GM12878 (cell line): ENCODE measurements around the gene RER1. TPM values are rescaled to one million over a fixed set of nuclear protein-coding genes. Genes with fewer than 3 reads are reported as not detected.
A peak's percentile ranks its signal among the peaks of the same experiment; 100 is the strongest.

Experiments used
- BCL3 ChIP-seq: IDR thresholded peaks from 2 replicates; pipeline ENCODE4 v1.6.1; 2011; ENCODE audit warnings: borderline replicate concordance, low read depth, mild to moderate bottlenecking, moderate library complexity, low read length; ENCODE audit not compliant: insufficient read depth, poor library complexity, severe bottlenecking
- CREM ChIP-seq: IDR thresholded peaks from 2 replicates; pipeline ENCODE4 v1.6.1; 2014; ENCODE audit warnings: antibody characterized with exemption, low read depth
- E2F4 ChIP-seq: IDR thresholded peaks from 2 replicates; pipeline ENCODE4 v1.6.1; 2012; ENCODE audit warnings: low read depth, low read length, improper control_type of control experiment
- FOXK2 ChIP-seq: fragments of 450-650 bp; IDR thresholded peaks from 2 replicates; pipeline ENCODE4 v1.6.1; 2017; ENCODE audit warnings: mild to moderate bottlenecking, moderate library complexity
- FOXM1 ChIP-seq: IDR thresholded peaks from 2 replicates; pipeline ENCODE4 v1.6.1; 2012; ENCODE audit warnings: low read depth, mild to moderate bottlenecking, inconsistent platforms, low read length, moderate library complexity
- GATAD2B ChIP-seq: fragments of 450-650 bp; conservative IDR thresholded peaks from 2 replicates; pipeline ENCODE4 v1.6.1; 2017; ENCODE audit warnings: low read depth, mild to moderate bottlenecking, moderate library complexity
- JUNB ChIP-seq: IDR thresholded peaks from 2 replicates; pipeline ENCODE4 v1.6.1; 2016; ENCODE audit warnings: antibody characterized with exemption, mild to moderate bottlenecking
- MTA2 ChIP-seq: fragments of 450-650 bp; IDR thresholded peaks from 2 replicates; pipeline ENCODE4 v1.6.1; 2016; ENCODE audit warnings: low read depth, mild to moderate bottlenecking, moderate library complexity
- MYB ChIP-seq: fragments of 150-350 bp; IDR thresholded peaks from 2 replicates; pipeline ENCODE4 v1.6.1; 2014; ENCODE audit warnings: mild to moderate bottlenecking, low read depth, low read length, borderline replicate concordance
- NR2C1 ChIP-seq: fragments of 450-650 bp; IDR thresholded peaks from 2 replicates; pipeline ENCODE4 v1.6.1; 2017; ENCODE audit warnings: antibody characterized with exemption, mild to moderate bottlenecking, moderate library complexity
- NR2F1 ChIP-seq: fragments of 450-650 bp; conservative IDR thresholded peaks from 2 replicates; pipeline ENCODE4 v1.6.1; 2017; ENCODE audit warnings: mild to moderate bottlenecking
- RAD21 ChIP-seq: IDR thresholded peaks from 2 replicates; pipeline ENCODE4 v1.6.1; 2011; ENCODE audit warnings: mild to moderate bottlenecking, low read depth, low read length, moderate library complexity; ENCODE audit not compliant: insufficient read depth
- RELB ChIP-seq: fragments of 450-650 bp; IDR thresholded peaks from 2 replicates; pipeline ENCODE4 v1.6.1; 2017; ENCODE audit warnings: low read depth, mild to moderate bottlenecking, moderate library complexity
- SREBF2 ChIP-seq: IDR thresholded peaks from 2 replicates; pipeline ENCODE4 v1.6.1; 2012; ENCODE audit warnings: mild to moderate bottlenecking, low read length
- SRF ChIP-seq, 2 experiments: IDR thresholded peaks; 2 replicates each; pipeline ENCODE4 v1.6.1; 2011; ENCODE audit warnings: low read depth in 2 of 2, low read length in 2 of 2, mild to moderate bottlenecking in 1 of 2, moderate library complexity in 1 of 2
- STAT1 ChIP-seq: fragments of 450-650 bp; conservative IDR thresholded peaks from 2 replicates; pipeline ENCODE4 v1.6.1; 2014; ENCODE audit warnings: antibody characterized with exemption, mild to moderate bottlenecking
- TCF3 ChIP-seq: IDR thresholded peaks from 2 replicates; pipeline ENCODE4 v1.6.1; 2012; ENCODE audit warnings: low read depth, mild to moderate bottlenecking, low read length, borderline replicate concordance; ENCODE audit not compliant: insufficient read depth
- YY1 ChIP-seq: IDR thresholded peaks from 2 replicates; pipeline ENCODE4 v1.6.1; 2011; ENCODE audit warnings: low read depth, mild to moderate bottlenecking, low read length
- ZNF622 ChIP-seq: fragments of 450-650 bp; IDR thresholded peaks from 2 replicates; pipeline ENCODE4 v1.6.1; 2017; ENCODE audit warnings: mild to moderate bottlenecking, inconsistent platforms
- polyA plus RNA-seq, 11 experiments: library from polyadenylated mRNA; depleted of rRNA in 4 of 11; unstranded in 6 of 11; stranded (reverse) in 5 of 11; fragments of >200 nt; fragmentation: Nextera tagmentation in 4 of 11; fragmentation: Illumina TruSeq in 1 of 11; extraction: Ambion mirVana in 4 of 11; extraction: Trizol in 1 of 11; gene quantifications; 1 replicate in 1 of 11; 2 replicates in 10 of 11; pipeline versions ENCODE4 v1.2.1 to v1.2.3, GENCODE V29; 2011 to 2016; ENCODE audit warnings: inconsistent platforms in 2 of 11, missing spikeins in 2 of 11, low read depth in 1 of 11
- total RNA-seq, 4 experiments: library from RNA; depleted of rRNA in 3 of 4; stranded (reverse); fragments of >200 nt in 3 of 4; fragmentation: Illumina TruSeq in 1 of 4; extraction: Trizol in 1 of 4; gene quantifications; 2 replicates each; pipeline versions ENCODE4 v1.2.1 to v1.2.3, GENCODE V29; 2013 to 2021

Gene RER1
- total and polyA plus RNA-seq, 10 of the 15 experiments (the other 5 are each of a cell fraction or from before 2014, with no cell fraction given) = 29.2 to 274 (median 136) TPM

GRCh38 chr1:2414297-2414958 lies 22.8 kb downstream of the RER1 start (continued):
- TF ChIP-seq MYB = no peak
- TF ChIP-seq YY1 = peak; percentile 47; the same call in 1 of the 2 replicates
- TF ChIP-seq MTA2 = no peak
- TF ChIP-seq FOXK2 = no peak
- peak; percentile 45; the same call in 1 of the 2 replicates for TF ChIP-seq GATAD2B
- no peak for TF ChIP-seq NR2C1
- TF ChIP-seq E2F4 = no peak
- peak; percentile 88 for TF ChIP-seq RAD21
- TF ChIP-seq NR2F1 = no peak
- TF ChIP-seq JUNB = no peak
- TF ChIP-seq ZNF622 = no peak
- TF ChIP-seq RELB = 0 out of 2 replicates have a peak, but pooled peaks have one; percentile 26
- no peak for TF ChIP-seq SRF (IDR thresholded peaks at IDR 0.05; ENCODE audit: low read depth in 2 of 2, low read length in 2 of 2)
- TF ChIP-seq TCF3 = no peak
- no peak for TF ChIP-seq SREBF2
- no peak for TF ChIP-seq CREM
- no peak for TF ChIP-seq BCL3
- no peak for TF ChIP-seq STAT1
- TF ChIP-seq FOXM1 = no peak
